Right atrium auricular region (tissue), 2 donors: ENCODE results near the gene KLHL8. TPM values are rescaled to one million over a fixed set of nuclear protein-coding genes. Genes with fewer than 3 reads are reported as not detected.
A peak's percentile ranks its signal among the peaks of the same experiment; 100 is the strongest.
"Not testable (repeated sequence)": the region's sequence is repeated elsewhere in the genome, so short reads cannot be mapped to it uniquely, and the experiment has no call there.

Source experiments
- DNase-seq: peaks from one replicate; pipeline ENCODE4 v3.0.0-alpha.2; 2019; ENCODE audit warnings: low spot score
- H3K27ac ChIP-seq, 2 donors: fragments of 200-600 bp; sonication (generic); 1 replicate in 1 of 2; 2 replicates in 1 of 2; pipeline ENCODE4 v1.5.1; 2016 to 2019
- H3K27me3 ChIP-seq, 2 donors: fragments of 200-600 bp; sonication (generic); one replicate each; pipeline versions ENCODE4 v1.5.1 to v1.6.0; 2017 to 2019
- H3K36me3 ChIP-seq: fragments of 200-600 bp; sonication (generic); one replicate; pipeline ENCODE4 v1.5.1; 2016
- H3K4me1 ChIP-seq, 2 donors: fragments of 200-600 bp; sonication (generic); one replicate each; pipeline versions ENCODE4 v1.5.1 to v1.6.0; 2017 to 2019
- H3K4me3 ChIP-seq, 2 donors: fragments of 200-600 bp; sonication (generic); 1 replicate in 1 of 2; 2 replicates in 1 of 2; pipeline ENCODE4 v1.5.1; 2017 to 2019; ENCODE audit warnings: mild to moderate bottlenecking in 1 of 2, moderate library complexity in 1 of 2
- H3K9me3 ChIP-seq, 2 donors: fragments of 200-600 bp; sonication (generic); one replicate each; pipeline ENCODE4 v1.5.1; 2019
- CTCF ChIP-seq, 2 donors: fragments of 200-600 bp; sonication (generic); IDR thresholded peaks; one replicate each; pipeline ENCODE4 v1.5.1; 2019; ENCODE audit warnings: antibody characterized with exemption in 2 of 2
- total RNA-seq, 2 donors: library from RNA; depleted of rRNA; stranded (reverse); fragments of >200 nt; gene quantifications; one replicate each; pipeline ENCODE4 v1.1.0, GENCODE V29; 2016

KLHL8 gene
- total RNA-seq, 2 donors from 2014 or later: 5.9 to 6.9 TPM

- Histone ChIP-seq H3K27me3 (no peaks in the 10 kb centered on the region), H3K36me3 (no peaks in the 10 kb centered on the region), H3K27ac (no peak overlapping the region), H3K9me3 (no peaks in the 10 kb centered on the region), H3K4me3 (no peak overlapping the region), H3K4me1 (peaks cover 0 to 4% of the 10 kb centered on the region in 2 donors)
- TF ChIP-seq CTCF (IDR thresholded peaks at IDR 0.05): no peak
- DNase-seq: no peak
These were observed 5.5 kb upstream of the KLHL8 start for GRCh38 chr4:87225936-87226335.

- no peak overlapping the region for H3K4me3 ChIP-seq
These were observed 3.9 kb upstream of the KLHL8 start for GRCh38 chr4:87224141-87224923.

GRCh38 chr4:87219632-87220093, 755 bp downstream of the KLHL8 start:
- no peak for DNase-seq
- Histone ChIP-seq H3K4me3 (peak overlapping the region; percentile 84 to 96), H3K9me3 (no peaks in the 10 kb centered on the region), H3K27me3 (no peaks in the 10 kb centered on the region), H3K27ac (peak overlapping the region; percentile 93 to 96), H3K4me1 (peaks cover 0 to 20% of the 10 kb centered on the region in 2 donors), H3K36me3 (no peaks in the 10 kb centered on the region)
- no peak for TF ChIP-seq CTCF (IDR thresholded peaks at IDR 0.05)

More at GRCh38 chr4:87224141-87224923, 3.9 kb upstream of the KLHL8 start:
- no peaks in the 10 kb centered on the region for H3K9me3 ChIP-seq
- H3K4me1 ChIP-seq: peaks cover 0 to 6% of the 10 kb centered on the region in 2 donors
- no peak overlapping the region for H3K27ac ChIP-seq
- DNase-seq: no peak
- H3K27me3 ChIP-seq: no peaks in the 10 kb centered on the region
- no peak for TF ChIP-seq CTCF (IDR thresholded peaks at IDR 0.05)
- no peaks in the 10 kb centered on the region for H3K36me3 ChIP-seq

GRCh38 chr4:87217235-87217763, 3.1 kb downstream of the KLHL8 start:
- not testable (repeated sequence) for H3K27ac ChIP-seq, H3K36me3 ChIP-seq, H3K4me3 ChIP-seq, H3K27me3 ChIP-seq, DNase-seq, H3K9me3 ChIP-seq
- H3K4me1 ChIP-seq: peaks cover 0 to 33% of the 10 kb centered on the region in 2 donors

- no peak overlapping the region for H3K4me3 ChIP-seq
- no peak for TF ChIP-seq CTCF (IDR thresholded peaks at IDR 0.05)
- no peaks in the 10 kb centered on the region for H3K27me3 ChIP-seq
- peaks cover 0 to 37% of the 10 kb centered on the region in 2 donors for H3K4me1 ChIP-seq
- H3K36me3 ChIP-seq: no peaks in the 10 kb centered on the region
- H3K9me3 ChIP-seq: no peaks in the 10 kb centered on the region
- no peak for DNase-seq
- no peak overlapping the region for H3K27ac ChIP-seq
These were observed 3.9 kb downstream of the KLHL8 start for GRCh38 chr4:87216469-87216868.

- no peak for DNase-seq
- H3K4me1 ChIP-seq: peaks cover 0 to 25% of the 10 kb centered on the region in 2 donors
- H3K27me3 ChIP-seq: no peaks in the 10 kb centered on the region
- H3K27ac ChIP-seq: no peak overlapping the region
- H3K9me3 ChIP-seq: no peaks in the 10 kb centered on the region
- H3K4me3 ChIP-seq: no peak overlapping the region
- no peaks in the 10 kb centered on the region for H3K36me3 ChIP-seq
- no peak for TF ChIP-seq CTCF (IDR thresholded peaks at IDR 0.05)
These were observed 6.9 kb downstream of the KLHL8 start for GRCh38 chr4:87213421-87214075.
